OCI-LY3 (cell line): ENCODE results near the gene LAMA3.

ENCODE experiments used
- CTCF ChIP-seq: fragments of 200-600, 300-600 bp; sonication (generic); IDR thresholded peaks from 2 replicates; pipeline ENCODE4 v1.5.1; 2014; ENCODE audit warnings: antibody characterized with exemption, low read length, low read depth
- EZH2phosphoT487 ChIP-seq: fragments of 200-600 bp; shearing (Covaris generic); IDR thresholded peaks from 2 replicates; pipeline ENCODE4 v1.6.1; 2018; ENCODE audit warnings: antibody characterized with exemption, mixed run types, low read depth

GRCh38 chr18:23712445-23712844 lies 23.2 kb downstream of the LAMA3 start:
- no peak for TF ChIP-seq CTCF
- no peak for TF ChIP-seq EZH2phosphoT487
